T47D (cell line): ENCODE data around the gene GPR156.
A peak's percentile ranks its signal among the peaks of the same experiment; 100 is the strongest.

ENCODE experiments used
- DNase-seq, 2 experiments: peaks; one replicate each; pipeline versions ENCODE4 v3.0.0 to v3.0.0-alpha.2; 2011 to 2012; ENCODE audit warnings: low read depth in 1 of 2, low spot score in 1 of 2
- JUND ChIP-seq: IDR thresholded peaks from 2 replicates; pipeline ENCODE4 v1.6.1; 2012; ENCODE audit warnings: low read depth
- in situ Hi-C: cut with HindIII; loops from 2 replicates; pipeline ENCODE4 v1.10.0; 2016; ENCODE audit warnings: low sequenced_read_pairs, low pct_unique_long_range_greater_than_20kb

Gene GPR156

GRCh38 chr3:120142236-120142635 lies 142.8 kb downstream of the GPR156 start:
- DNase-seq = no peak
- TF ChIP-seq JUND = no peak
- in situ Hi-C loops = no loop called here

GRCh38 chr3:120140098-120140742 lies 144.8 kb downstream of the GPR156 start:
- DNase-seq = no peak
- in situ Hi-C loops = no loop called here
- no peak for TF ChIP-seq JUND

DNA sequence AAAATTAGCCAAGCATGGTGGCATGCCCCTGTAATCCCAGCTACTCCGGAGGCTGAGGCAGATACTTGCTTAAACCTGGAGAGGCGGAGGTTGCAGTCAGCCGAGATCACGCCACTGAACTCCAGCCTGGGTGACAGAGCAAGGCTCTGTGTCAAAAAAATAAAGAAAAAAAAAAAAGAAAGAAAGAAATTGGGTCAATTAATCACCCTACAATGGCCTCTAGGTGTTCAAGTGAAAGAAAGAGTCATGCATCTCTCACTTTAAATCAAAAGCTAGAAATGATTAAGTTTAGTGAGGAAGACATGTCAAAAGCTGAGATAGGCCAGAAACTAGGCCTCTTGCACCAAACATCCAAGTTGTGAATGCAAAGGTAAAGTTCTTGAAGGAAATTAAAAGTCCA lies 145.9 kb downstream of the GPR156 start:
- no peak for DNase-seq
- in situ Hi-C loops = no loop called here
- TF ChIP-seq JUND = no peak

DNA sequence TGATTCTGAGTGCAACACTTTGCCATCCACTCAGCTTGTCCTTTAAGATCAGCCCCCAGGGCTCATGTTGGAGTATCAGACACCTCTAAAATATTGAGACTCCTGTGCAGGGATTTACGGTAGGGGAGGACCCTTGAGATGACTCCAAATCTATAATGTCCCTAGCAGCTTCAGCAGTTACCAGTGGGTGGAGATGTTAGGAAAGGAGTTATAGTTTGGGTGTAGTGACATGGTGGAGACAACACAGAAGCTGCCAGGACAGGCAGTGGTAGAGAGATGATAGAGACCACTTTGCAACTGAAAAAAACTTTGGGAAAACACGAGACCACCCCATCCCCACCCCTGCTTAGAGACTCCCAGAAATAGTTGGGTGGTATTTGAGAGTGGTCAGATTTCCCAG lies 147.5 kb downstream of the GPR156 start:
- DNase-seq = peak in 1 of 2 experiments; percentile 59
- no peak for TF ChIP-seq JUND
- in situ Hi-C loops = no loop called here

DNA sequence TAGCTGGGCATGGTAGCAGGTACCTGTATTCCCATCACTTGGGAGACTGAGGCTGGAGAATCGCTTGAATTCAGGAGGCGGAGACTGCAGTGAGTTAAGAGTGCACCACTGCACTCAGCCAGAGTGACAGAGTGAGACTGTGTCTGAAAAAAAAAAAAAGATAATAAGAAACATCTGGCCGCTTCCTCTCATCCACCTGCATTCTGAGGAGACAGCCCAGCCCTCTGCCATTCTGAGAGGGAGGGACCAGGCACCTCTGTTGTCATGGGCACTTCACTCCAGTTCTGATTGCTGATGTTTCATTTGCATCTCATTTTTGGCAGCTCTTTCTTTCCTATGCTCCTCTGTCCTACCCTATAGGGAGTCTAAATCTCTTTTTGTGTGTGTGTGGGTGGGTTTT lies 154.4 kb downstream of the GPR156 start:
- DNase-seq = no peak
- in situ Hi-C loops = no loop called here
- no peak for TF ChIP-seq JUND

GRCh38 chr3:120129718-120130513 lies 155.1 kb downstream of the GPR156 start:
- no peak for TF ChIP-seq JUND
- DNase-seq = no peak
- in situ Hi-C loops = no loop called here

GRCh38 chr3:120129051-120129450 lies 156.0 kb downstream of the GPR156 start:
- TF ChIP-seq JUND = no peak
- no peak for DNase-seq
- in situ Hi-C loops = no loop called here

- in situ Hi-C loops = no loop called here
- no peak for DNase-seq
- TF ChIP-seq JUND = no peak
Observed at GRCh38 chr3:120125992-120126391, 159.0 kb downstream of the GPR156 start.

- in situ Hi-C loops = no loop called here
- DNase-seq = no peak
- no peak for TF ChIP-seq JUND
Observed at GRCh38 chr3:120119846-120120510, 165.0 kb downstream of the GPR156 start.
